KBM-7 (cell line): ENCODE results near the gene ADAM22.

Experiments used
- DNase-seq: peaks from one replicate; pipeline ENCODE4 v3.0.0-alpha.2; 2015
- in situ Hi-C: fragments of 300-500 bp; cut with MboI; formaldehyde crosslinking; loops from 2 replicates; pipeline ENCODE4 v1.14.3; 2020; ENCODE audit warnings: low sequenced_read_pairs, low pct_unique_long_range_greater_than_20kb, mixed read lengths

ADAM22 gene

DNA sequence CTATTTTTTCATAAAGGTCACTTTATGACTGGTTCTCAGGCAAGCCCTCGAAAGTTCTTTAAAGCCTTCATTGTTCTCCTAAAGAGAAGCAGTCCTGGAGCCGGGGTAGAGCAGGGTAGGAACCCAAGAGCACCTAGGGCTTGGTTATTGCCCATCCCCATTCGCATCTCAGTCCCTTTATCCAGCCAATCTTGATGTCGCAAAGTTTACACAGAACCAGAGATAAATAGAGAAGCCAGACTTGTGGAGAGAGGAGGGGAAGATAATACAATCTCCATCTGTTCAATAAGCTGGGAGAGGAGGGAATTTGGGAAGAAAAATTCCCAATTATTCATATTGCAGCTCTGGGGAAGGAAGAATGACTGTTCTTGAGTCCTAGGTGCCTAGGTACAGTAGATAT, 292.1 kb downstream of the ADAM22 start:
- DNase-seq, result no peak
- in situ Hi-C loops, result no loop called here

DNA sequence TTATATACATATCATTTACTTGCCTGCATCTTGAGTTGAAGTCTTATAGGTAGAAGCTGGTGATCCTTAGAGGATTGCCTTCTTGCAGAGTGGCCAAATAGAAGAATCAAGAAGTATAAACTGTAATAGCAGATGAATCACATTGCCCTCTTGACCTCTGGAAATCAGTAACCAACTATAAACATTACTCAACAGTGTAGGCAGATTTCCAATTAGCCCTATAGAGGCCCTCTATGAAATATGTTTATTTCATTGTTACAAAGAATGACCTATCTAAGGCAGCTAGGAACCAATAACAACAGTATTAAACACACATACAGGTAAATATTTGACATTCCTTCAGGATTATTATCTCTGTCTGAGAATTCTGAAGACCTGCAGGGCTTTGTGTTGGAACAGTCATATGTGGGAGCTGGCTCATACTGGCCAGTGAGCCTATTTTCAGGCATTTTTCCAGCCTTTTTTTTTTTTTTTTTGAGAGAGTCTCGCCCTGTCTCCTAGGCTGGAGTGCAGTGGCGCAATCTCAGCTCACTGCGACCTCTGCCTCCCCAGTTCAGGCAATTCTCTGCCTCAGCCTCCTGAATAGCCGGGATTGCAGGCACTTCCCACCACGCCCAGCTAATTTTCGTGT, 292.9 kb downstream of the ADAM22 start:
- no peak for DNase-seq
- in situ Hi-C loops, result no loop called here

- DNase-seq, result no peak
Measured at GRCh38 chr7:88229302-88229995, 295.4 kb downstream of the ADAM22 start.

DNA sequence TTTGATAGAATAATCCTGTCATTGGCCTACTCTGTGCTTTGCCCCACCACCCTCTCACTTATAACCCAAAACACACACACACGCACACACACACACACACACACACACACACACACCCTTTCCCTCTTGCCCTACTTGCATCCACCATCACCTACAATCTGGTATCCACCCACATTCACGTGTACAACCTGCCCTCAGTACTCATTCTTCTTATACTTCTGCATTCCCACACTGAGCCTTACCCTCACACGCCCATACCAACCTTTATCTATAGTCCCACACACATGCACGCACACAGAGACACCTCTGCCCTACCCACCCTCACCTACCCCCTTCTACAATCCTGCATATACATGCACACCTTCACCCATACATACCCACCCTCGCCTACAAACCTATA, 296.6 kb downstream of the ADAM22 start:
- in situ Hi-C loops, result no loop called here
- DNase-seq, result no peak

More at GRCh38 chr7:88229302-88229995, 295.4 kb downstream of the ADAM22 start:
- in situ Hi-C loops, result no loop called here

GRCh38 chr7:88233828-88234227, 299.8 kb downstream of the ADAM22 start:
- in situ Hi-C loops, result no loop called here
- no peak for DNase-seq

DNA sequence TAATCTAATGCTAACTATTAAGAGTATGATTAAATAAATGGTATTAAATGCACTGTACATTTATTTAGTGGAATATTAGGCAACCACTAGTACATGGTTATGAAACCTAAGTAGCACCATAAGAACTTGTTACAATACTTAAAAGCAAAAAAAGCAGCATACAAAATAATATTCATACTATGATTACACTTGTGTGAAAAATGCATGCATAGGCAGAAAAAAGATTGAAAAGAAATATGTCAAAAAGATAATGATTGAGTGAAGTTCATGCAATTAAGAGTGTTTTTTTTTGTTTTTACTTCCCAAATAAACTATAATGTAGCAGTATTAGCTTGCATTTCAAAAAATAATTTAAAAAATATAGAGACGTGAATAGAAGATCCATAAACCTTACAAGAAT, 305.8 kb downstream of the ADAM22 start:
- DNase-seq, result no peak
- in situ Hi-C loops, result no loop called here

DNA sequence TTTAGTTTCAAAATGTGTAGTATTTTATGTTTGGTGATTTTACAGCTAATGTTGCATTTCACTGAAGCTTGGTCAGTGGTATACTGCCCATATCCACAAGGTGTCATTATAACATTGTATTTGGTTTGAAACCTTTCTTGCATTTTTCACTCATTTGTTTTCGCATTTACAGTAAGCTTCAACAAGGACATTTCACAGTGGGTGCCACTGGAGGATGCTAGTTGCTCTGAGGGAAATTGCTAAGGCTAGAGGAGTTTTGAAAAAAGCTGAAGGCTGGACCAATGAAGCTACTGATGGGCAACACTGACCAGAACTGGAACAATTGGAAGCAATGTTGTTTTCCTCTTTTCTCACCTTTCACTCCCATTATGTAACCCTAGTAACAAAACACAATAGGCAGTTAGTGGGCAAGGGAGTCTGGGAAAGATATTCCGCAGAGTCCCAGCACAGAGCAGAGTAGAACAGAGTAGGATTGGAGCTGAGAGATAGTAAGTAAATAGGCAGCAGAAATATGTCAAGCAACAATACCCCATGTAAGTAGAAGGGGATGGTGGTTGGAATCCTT, 309.4 kb downstream of the ADAM22 start:
- in situ Hi-C loops, result no loop called here
- peak; percentile 62 for DNase-seq

GRCh38 chr7:88244258-88244657, 310.2 kb downstream of the ADAM22 start:
- no peak for DNase-seq
- in situ Hi-C loops, result no loop called here
